NCI-H2107 treated with DMSO at 0.1 percent for 48 hours (cell line): Measurements from ENCODE around the gene SYT14.

ENCODE experiments used
- DNase-seq: peaks from one replicate; lab custom pipeline; 2025; ENCODE audit not compliant: unreplicated experiment; lab: John Stamatoyannopoulos, UW

The SYT14 gene

GRCh38 chr1:210200124-210200736 lies 262.2 kb downstream of the SYT14 start:
- no peak for DNase-seq

- no peak for DNase-seq
Measured at GRCh38 chr1:210201681-210202080, 263.7 kb downstream of the SYT14 start.

- DNase-seq: no peak
Measured at GRCh38 chr1:210207597-210208450, 269.8 kb downstream of the SYT14 start.

- DNase-seq: no peak
Measured at GRCh38 chr1:210213335-210213734, 275.3 kb downstream of the SYT14 start.

GRCh38 chr1:210214573-210215409 lies 276.8 kb downstream of the SYT14 start:
- DNase-seq: no peak

GRCh38 chr1:210217482-210217881 lies 279.5 kb downstream of the SYT14 start:
- DNase-seq: no peak

GRCh38 chr1:210218047-210218446 lies 280.0 kb downstream of the SYT14 start:
- DNase-seq: no peak
